ENCODE results near the gene OR2T1.

OR2T1 gene

GRCh38 chr1:248376916-248377315, 25.9 kb upstream of the OR2T1 start:
- TF ChIP-seq CTCF (conservative IDR thresholded peaks at IDR 0.05; ENCODE audit: low read length), result no peak
- H3K4me3 ChIP-seq (ENCODE audit: low read length), result no peak overlapping the region
- DNase-seq (ENCODE audit: low read depth), result no peak

DNA sequence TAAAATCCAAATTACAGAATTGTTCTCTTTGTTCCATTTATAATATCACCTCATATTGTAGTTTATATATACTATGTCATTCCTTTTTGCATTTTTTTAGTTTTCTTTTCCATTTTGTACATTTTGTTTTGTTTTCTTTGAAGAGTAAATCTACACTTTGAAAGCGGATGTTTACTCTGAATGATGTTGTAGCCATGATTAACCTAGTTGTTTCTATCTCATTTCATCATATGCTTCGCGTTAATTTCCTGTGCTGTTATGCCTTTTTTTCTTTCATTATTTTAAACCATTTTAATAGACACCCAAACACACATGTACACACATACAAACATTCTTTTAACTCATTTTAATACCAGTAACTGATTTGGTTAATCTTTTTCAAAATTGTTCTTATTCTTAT, 22.0 kb upstream of the OR2T1 start:
- no peak for TF ChIP-seq CTCF (conservative IDR thresholded peaks at IDR 0.05; ENCODE audit: low read length)
- DNase-seq (ENCODE audit: low read depth), result no peak
- H3K4me3 ChIP-seq (ENCODE audit: low read length), result no peak overlapping the region

GRCh38 chr1:248388426-248388825, 14.4 kb upstream of the OR2T1 start:
- no peak for TF ChIP-seq CTCF (conservative IDR thresholded peaks at IDR 0.05; ENCODE audit: low read length)
- no peak overlapping the region for H3K4me3 ChIP-seq (ENCODE audit: low read length)
- no peak for DNase-seq (ENCODE audit: low read depth)

DNA sequence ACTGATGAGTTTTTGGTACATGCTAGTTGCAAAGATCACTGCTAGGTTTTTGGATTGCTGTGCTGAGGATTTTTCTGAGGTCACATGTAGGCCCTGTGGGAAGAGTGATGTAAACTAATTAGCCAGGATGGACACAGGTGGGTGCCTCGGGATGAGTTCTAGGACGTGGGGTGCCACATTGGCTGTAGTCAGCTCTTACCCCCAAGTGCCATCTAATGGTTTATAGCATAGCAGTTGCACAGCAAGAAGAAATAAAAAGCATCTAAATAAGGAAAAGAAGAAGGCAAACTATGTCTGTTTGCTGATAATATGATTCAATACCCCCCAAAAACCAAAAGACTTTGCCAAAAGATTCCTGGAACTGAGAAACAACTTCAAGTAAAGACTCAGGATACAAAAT, 9.8 kb upstream of the OR2T1 start:
- no peak for DNase-seq (ENCODE audit: low read depth)
- no peak overlapping the region for H3K4me3 ChIP-seq (ENCODE audit: low read length)
- TF ChIP-seq CTCF (conservative IDR thresholded peaks at IDR 0.05; ENCODE audit: low read length), result no peak

DNA sequence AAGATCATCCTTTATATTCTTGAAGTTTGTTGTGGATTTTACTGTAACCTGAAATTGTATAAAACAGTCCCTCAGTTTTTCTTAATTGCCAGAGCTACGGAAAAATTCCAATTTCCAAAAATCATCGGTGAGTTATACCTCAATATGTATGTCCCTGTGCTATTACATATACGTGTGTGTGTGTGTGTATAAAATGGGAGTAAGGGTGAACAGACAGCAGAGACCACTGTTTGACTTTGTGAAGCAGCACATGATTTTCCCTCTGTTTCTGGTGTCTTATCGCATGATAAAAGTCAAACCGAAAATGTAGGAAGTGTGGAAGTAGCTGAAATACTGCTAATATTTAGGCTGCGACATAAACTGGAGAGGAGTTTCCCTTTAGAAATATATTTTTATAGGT, 1.2 kb downstream of the OR2T1 start:
- DNase-seq (ENCODE audit: low read depth), result peak; percentile 14
- TF ChIP-seq CTCF (conservative IDR thresholded peaks at IDR 0.05; ENCODE audit: low read length), result no peak
- no peak overlapping the region for H3K4me3 ChIP-seq (ENCODE audit: low read length)

GRCh38 chr1:248406721-248407692, 4.2 kb downstream of the OR2T1 start:
- DNase-seq (ENCODE audit: low read depth), result no peak
- no peak overlapping the region for H3K4me3 ChIP-seq (ENCODE audit: low read length)
- no peak for TF ChIP-seq CTCF (conservative IDR thresholded peaks at IDR 0.05; ENCODE audit: low read length)

GRCh38 chr1:248416226-248416625, 13.4 kb downstream of the OR2T1 start:
- no peak for TF ChIP-seq CTCF (conservative IDR thresholded peaks at IDR 0.05; ENCODE audit: low read length)
- no peak overlapping the region for H3K4me3 ChIP-seq (ENCODE audit: low read length)
- no peak for DNase-seq (ENCODE audit: low read depth)
